SK-N-SH (cell line): Measurements from ENCODE around the gene TADA3. TPM values are rescaled to one million over a fixed set of nuclear protein-coding genes. Genes with fewer than 3 reads are reported as not detected.

Experiments used
- CTCF ChIA-PET: fragments of 300-600, 350-600 bp; formaldehyde crosslinking; extraction: SDS; loops from one replicate; lab custom pipeline; 2021; lab: Yijun Ruan, JAX
- POLR2A ChIA-PET: fragments of 350-600 bp; sonication (Branson Sonifier 250); formaldehyde crosslinking; extraction: SDS; loops from one replicate; lab custom pipeline; 2020; ENCODE audit warnings: antibody characterized with exemption, inconsistent platforms; lab: Yijun Ruan, JAX
- DNase-seq: peaks from one replicate; pipeline ENCODE4 v3.0.0; 2012
- H2AFZ ChIP-seq: fragments of 200-600 bp; sonication (generic); 2 replicates; pipeline ENCODE4 v1.8.1; 2016; ENCODE audit warnings: antibody characterized with exemption, mild to moderate bottlenecking, low read depth
- H3F3A ChIP-seq: fragments of 200-600 bp; sonication (generic); replicated peaks from 2 replicates; pipeline ENCODE3; 2016; ENCODE audit warnings: antibody characterized with exemption, mild to moderate bottlenecking; ENCODE audit not compliant: insufficient read depth
- H3K27ac ChIP-seq, 2 experiments: fragments of 200-500 bp in 1 of 2; fragments of 200-600 bp in 1 of 2; sonication (Bioruptor generic) in 1 of 2; sonication (generic), shearing (Covaris generic) in 1 of 2; 2 replicates each; pipeline versions ENCODE4 v1.5.1 to v1.6.1; 2014 to 2016; ENCODE audit warnings: low read depth in 2 of 2, inconsistent platforms in 1 of 2, low read length in 1 of 2, mild to moderate bottlenecking in 1 of 2, mixed read lengths in 1 of 2
- H3K27me3 ChIP-seq: fragments of 200-600 bp; sonication (generic), shearing (Covaris generic); 2 replicates; pipeline ENCODE4 v1.6.1; 2016; ENCODE audit warnings: mixed run types; ENCODE audit not compliant: insufficient read depth
- H3K36me3 ChIP-seq, 2 experiments: fragments of 200-500 bp in 1 of 2; fragments of 200-600 bp in 1 of 2; sonication (Bioruptor generic) in 1 of 2; sonication (generic) in 1 of 2; replicated peaks in 1 of 2; 2 replicates each; pipeline versions ENCODE3 to v1.5.1; 2014 to 2016; ENCODE audit warnings: low read length in 1 of 2, mild to moderate bottlenecking in 1 of 2; ENCODE audit not compliant: insufficient read depth in 2 of 2, control insufficient read depth in 1 of 2
- H3K4me1 ChIP-seq, 2 experiments: fragments of 200-500 bp in 1 of 2; fragments of 200-600 bp in 1 of 2; sonication (Bioruptor generic) in 1 of 2; sonication (generic), shearing (Covaris generic) in 1 of 2; 2 replicates each; pipeline versions ENCODE4 v1.5.1 to v1.6.1; 2014 to 2016; ENCODE audit warnings: low read depth in 1 of 2, low read length in 1 of 2, mixed run types in 1 of 2; ENCODE audit not compliant: insufficient read depth in 2 of 2, control insufficient read depth in 1 of 2
- H3K4me2 ChIP-seq: fragments of 200-600 bp; sonication (generic), shearing (Covaris generic); 2 replicates; pipeline ENCODE4 v1.6.1; 2017; ENCODE audit warnings: mixed run types
- H3K4me3 ChIP-seq, 2 experiments: fragments of 200-500 bp in 1 of 2; fragments of 200-600 bp in 1 of 2; sonication (Bioruptor generic) in 1 of 2; sonication (generic), shearing (Covaris generic) in 1 of 2; 2 replicates each; pipeline versions ENCODE4 v1.5.1 to v1.8.1; 2014 to 2016; ENCODE audit warnings: low read depth in 2 of 2, inconsistent platforms in 1 of 2, low read length in 1 of 2, mild to moderate bottlenecking in 1 of 2, mixed read lengths in 1 of 2, moderate library complexity in 1 of 2
- H3K79me2 ChIP-seq: fragments of 200-600 bp; sonication (generic); 2 replicates; pipeline ENCODE4 v1.8.1; 2017; ENCODE audit warnings: mild to moderate bottlenecking; ENCODE audit not compliant: insufficient read depth
- H3K9ac ChIP-seq: fragments of 200-600 bp; sonication (generic); 2 replicates; pipeline ENCODE4 v1.6.1; 2017; ENCODE audit warnings: mixed run types
- H3K9me2 ChIP-seq: fragments of 200-600 bp; sonication (generic); 2 replicates; pipeline ENCODE4 v1.6.1; 2017; ENCODE audit warnings: mixed run types
- H3K9me3 ChIP-seq: fragments of 200-600 bp; sonication (generic); 2 replicates; pipeline ENCODE4 v1.6.1; 2017; ENCODE audit warnings: mixed run types, mild to moderate bottlenecking, moderate library complexity
- H4K20me1 ChIP-seq: fragments of 200-600 bp; sonication (generic); 2 replicates; pipeline ENCODE4 v1.6.1; 2017; ENCODE audit warnings: mild to moderate bottlenecking, mixed run types; ENCODE audit not compliant: insufficient read depth
- CHD2 ChIP-seq: fragments of 150-350 bp; IDR thresholded peaks from 2 replicates; pipeline ENCODE4 v1.6.1; 2018; ENCODE audit warnings: low read length; ENCODE audit not compliant: partially characterized antibody
- ELF1 ChIP-seq: IDR thresholded peaks from 2 replicates; pipeline ENCODE4 v1.4.0; 2012
- EP300 ChIP-seq, 2 experiments: IDR thresholded peaks; 2 replicates each; pipeline versions ENCODE4 v1.4.0 to v1.6.1; 2012; ENCODE audit warnings: borderline replicate concordance in 1 of 2, low read depth in 1 of 2, low read length in 1 of 2
- JUND ChIP-seq: IDR thresholded peaks from 2 replicates; pipeline ENCODE4 v1.4.0; 2012
- POLR2AphosphoS5 ChIP-seq: IDR thresholded peaks from 2 replicates; pipeline ENCODE4 v1.6.1; 2012; ENCODE audit warnings: low read depth, low read length
- TAF1 ChIP-seq: IDR thresholded peaks from 2 replicates; pipeline ENCODE4 v1.6.1; 2012; ENCODE audit warnings: low read depth, mild to moderate bottlenecking, low read length, moderate library complexity, borderline replicate concordance
- TCF12 ChIP-seq: IDR thresholded peaks from 2 replicates; pipeline ENCODE4 v1.4.0; 2012
- YY1 ChIP-seq: IDR thresholded peaks from 2 replicates; pipeline ENCODE4 v1.4.0; 2012; ENCODE audit warnings: low read depth, mild to moderate bottlenecking
- WGBS: methylation state at CpG from one replicate; pipeline ENCODE4 v1.1.6; 2017; ENCODE audit warnings: low lambda C conversion rate; 5-methylcytosine and 5-hydroxymethylcytosine counted together
- polyA plus RNA-seq, 3 experiments: library from polyadenylated mRNA; depleted of rRNA; stranded (reverse); fragments of >200 nt; gene quantifications; 2 replicates each; pipeline ENCODE4 v1.2.3, GENCODE V29; 2012
- TF ChIP-seq, protein P1 (sequence below): IDR thresholded peaks from 2 replicates; pipeline ENCODE4 v1.4.0; 2012; ENCODE audit warnings: low read depth
- TF ChIP-seq, protein P2 (sequence below): fragments of 150-350 bp; IDR thresholded peaks from 2 replicates; pipeline ENCODE4 v1.6.1; 2016; ENCODE audit warnings: mild to moderate bottlenecking, low read depth, low read length
- TF ChIP-seq, protein P3 (sequence below): IDR thresholded peaks from 2 replicates; pipeline ENCODE4 v1.4.0; 2012; ENCODE audit warnings: low read depth, borderline replicate concordance
- TF ChIP-seq, protein P4 (sequence below): IDR thresholded peaks from 2 replicates; pipeline ENCODE4; 2012
- TF ChIP-seq, protein P5 (sequence below): fragments of 200-600 bp; sonication (generic); IDR thresholded peaks from 2 replicates; pipeline ENCODE4 v1.6.1; 2017; ENCODE audit warnings: antibody characterized with exemption, mild to moderate bottlenecking, moderate library complexity

TADA3 gene
- polyA plus RNA-seq, 1 of the 3 experiments (the other 2 are of a cell fraction), result 102 TPM

DNA sequence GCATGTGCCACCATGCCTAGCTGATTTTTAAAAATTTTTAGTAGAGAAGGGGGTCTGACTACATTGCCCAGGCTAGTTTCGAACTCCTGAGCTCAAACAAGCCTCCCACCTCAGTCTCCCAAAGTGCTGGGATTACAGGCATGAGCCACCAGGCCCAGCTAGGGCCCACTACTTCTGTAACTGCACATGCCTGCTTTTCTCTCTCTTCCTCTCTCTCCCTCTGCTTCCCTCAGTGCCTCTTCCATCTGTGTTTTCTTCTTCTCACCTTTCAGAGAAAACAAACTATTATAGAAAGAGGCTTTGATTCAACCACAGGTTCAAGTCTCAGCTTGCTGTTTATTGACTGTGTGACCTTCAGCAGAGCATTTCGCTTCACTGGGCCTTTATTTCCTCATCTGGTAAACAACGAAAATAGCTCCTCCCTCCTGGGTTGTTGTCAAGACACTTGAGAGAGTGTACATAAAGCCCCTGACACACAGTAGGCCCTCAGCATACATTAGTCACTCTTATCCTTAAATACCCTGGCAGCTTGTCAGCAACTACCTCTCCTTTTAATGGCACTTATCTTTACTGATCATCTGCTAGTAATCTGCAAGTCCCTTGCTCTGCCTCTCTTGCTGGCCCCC is 10.2 kb downstream of the TADA3 start:
- Histone ChIP-seq H3F3A (peaks cover 13% of the 10 kb centered on the region), H4K20me1 (no peaks in the 10 kb centered on the region), H3K36me3 (peaks cover 30 to 48% of the 10 kb centered on the region in 2 experiments), H3K79me2 (no peaks in the 10 kb centered on the region), H3K4me2 (no peak overlapping the region), H2AFZ (no peak overlapping the region), H3K4me1 (no peaks in the 10 kb centered on the region; a peak in 1 of 4 replicates), H3K9ac (no peak overlapping the region), H3K27ac (no peak overlapping the region), H3K27me3 (no peaks in the 10 kb centered on the region), H3K9me3 (no peaks in the 10 kb centered on the region), H3K9me2 (no peaks in the 10 kb centered on the region), H3K4me3 (no peak overlapping the region)
- WGBS, result 81% methylated on average over 3 of the region's 3 CpGs
- DNase-seq, result no peak
- CTCF ChIA-PET, result no interaction called here
- TF ChIP-seq POLR2AphosphoS5 (no peak), ELF1 (no peak), YY1 (no peak), TAF1 (no peak), CHD2 (no peak), EP300 (IDR thresholded peaks at IDR 0.05; ENCODE audit: borderline replicate concordance in 1 of 2, low read depth in 1 of 2, low read length in 1 of 2) (no peak), TCF12 (no peak), JUND (no peak)
- TF ChIP-seq, protein P1, sequence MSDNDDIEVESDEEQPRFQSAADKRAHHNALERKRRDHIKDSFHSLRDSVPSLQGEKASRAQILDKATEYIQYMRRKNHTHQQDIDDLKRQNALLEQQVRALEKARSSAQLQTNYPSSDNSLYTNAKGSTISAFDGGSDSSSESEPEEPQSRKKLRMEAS, result no peak
- TF ChIP-seq, protein P2, sequence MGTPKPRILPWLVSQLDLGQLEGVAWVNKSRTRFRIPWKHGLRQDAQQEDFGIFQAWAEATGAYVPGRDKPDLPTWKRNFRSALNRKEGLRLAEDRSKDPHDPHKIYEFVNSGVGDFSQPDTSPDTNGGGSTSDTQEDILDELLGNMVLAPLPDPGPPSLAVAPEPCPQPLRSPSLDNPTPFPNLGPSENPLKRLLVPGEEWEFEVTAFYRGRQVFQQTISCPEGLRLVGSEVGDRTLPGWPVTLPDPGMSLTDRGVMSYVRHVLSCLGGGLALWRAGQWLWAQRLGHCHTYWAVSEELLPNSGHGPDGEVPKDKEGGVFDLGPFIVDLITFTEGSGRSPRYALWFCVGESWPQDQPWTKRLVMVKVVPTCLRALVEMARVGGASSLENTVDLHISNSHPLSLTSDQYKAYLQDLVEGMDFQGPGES, result no peak
- TF ChIP-seq, protein P3, sequence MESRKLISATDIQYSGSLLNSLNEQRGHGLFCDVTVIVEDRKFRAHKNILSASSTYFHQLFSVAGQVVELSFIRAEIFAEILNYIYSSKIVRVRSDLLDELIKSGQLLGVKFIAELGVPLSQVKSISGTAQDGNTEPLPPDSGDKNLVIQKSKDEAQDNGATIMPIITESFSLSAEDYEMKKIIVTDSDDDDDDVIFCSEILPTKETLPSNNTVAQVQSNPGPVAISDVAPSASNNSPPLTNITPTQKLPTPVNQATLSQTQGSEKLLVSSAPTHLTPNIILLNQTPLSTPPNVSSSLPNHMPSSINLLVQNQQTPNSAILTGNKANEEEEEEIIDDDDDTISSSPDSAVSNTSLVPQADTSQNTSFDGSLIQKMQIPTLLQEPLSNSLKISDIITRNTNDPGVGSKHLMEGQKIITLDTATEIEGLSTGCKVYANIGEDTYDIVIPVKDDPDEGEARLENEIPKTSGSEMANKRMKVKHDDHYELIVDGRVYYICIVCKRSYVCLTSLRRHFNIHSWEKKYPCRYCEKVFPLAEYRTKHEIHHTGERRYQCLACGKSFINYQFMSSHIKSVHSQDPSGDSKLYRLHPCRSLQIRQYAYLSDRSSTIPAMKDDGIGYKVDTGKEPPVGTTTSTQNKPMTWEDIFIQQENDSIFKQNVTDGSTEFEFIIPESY, result no peak
- TF ChIP-seq, protein P4, sequence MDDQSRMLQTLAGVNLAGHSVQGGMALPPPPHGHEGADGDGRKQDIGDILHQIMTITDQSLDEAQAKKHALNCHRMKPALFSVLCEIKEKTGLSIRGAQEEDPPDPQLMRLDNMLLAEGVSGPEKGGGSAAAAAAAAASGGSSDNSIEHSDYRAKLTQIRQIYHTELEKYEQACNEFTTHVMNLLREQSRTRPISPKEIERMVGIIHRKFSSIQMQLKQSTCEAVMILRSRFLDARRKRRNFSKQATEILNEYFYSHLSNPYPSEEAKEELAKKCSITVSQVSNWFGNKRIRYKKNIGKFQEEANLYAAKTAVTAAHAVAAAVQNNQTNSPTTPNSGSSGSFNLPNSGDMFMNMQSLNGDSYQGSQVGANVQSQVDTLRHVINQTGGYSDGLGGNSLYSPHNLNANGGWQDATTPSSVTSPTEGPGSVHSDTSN, result no peak
- TF ChIP-seq, protein P5, sequence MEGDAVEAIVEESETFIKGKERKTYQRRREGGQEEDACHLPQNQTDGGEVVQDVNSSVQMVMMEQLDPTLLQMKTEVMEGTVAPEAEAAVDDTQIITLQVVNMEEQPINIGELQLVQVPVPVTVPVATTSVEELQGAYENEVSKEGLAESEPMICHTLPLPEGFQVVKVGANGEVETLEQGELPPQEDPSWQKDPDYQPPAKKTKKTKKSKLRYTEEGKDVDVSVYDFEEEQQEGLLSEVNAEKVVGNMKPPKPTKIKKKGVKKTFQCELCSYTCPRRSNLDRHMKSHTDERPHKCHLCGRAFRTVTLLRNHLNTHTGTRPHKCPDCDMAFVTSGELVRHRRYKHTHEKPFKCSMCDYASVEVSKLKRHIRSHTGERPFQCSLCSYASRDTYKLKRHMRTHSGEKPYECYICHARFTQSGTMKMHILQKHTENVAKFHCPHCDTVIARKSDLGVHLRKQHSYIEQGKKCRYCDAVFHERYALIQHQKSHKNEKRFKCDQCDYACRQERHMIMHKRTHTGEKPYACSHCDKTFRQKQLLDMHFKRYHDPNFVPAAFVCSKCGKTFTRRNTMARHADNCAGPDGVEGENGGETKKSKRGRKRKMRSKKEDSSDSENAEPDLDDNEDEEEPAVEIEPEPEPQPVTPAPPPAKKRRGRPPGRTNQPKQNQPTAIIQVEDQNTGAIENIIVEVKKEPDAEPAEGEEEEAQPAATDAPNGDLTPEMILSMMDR, result no peak
- POLR2A ChIA-PET, result interaction anchor here (1.0 to 1.1 kb wide), 2 partner anchors 10 to 12 kb away, joined by 3 to 4 read pairs; partner anchors contain the start of genes ARPC4, CAMK1 and TADA3
